HepG2 (cell line): ENCODE measurements around the gene PMVK. TPM values are rescaled to one million over a fixed set of nuclear protein-coding genes. Genes with fewer than 3 reads are reported as not detected.
A peak's percentile ranks its signal among the peaks of the same experiment; 100 is the strongest.

Experiments used
- ATF5 ChIP-seq: sonication (generic); formaldehyde crosslinking; IDR thresholded peaks from 2 replicates; pipeline ENCODE4 v1.4.0; 2020; ENCODE audit warnings: mild to moderate bottlenecking, low read depth, missing genetic modification reagents
- BHLHE40 ChIP-seq: IDR thresholded peaks from 2 replicates; pipeline ENCODE4 v1.6.1; 2011; ENCODE audit warnings: low read length, improper control_type of control experiment
- BRCA1 ChIP-seq: sonication (generic); formaldehyde crosslinking; IDR thresholded peaks from 2 replicates; pipeline ENCODE4 v1.4.0; 2020; ENCODE audit warnings: missing genetic modification reagents
- ELF1 ChIP-seq: sonication (generic); formaldehyde crosslinking; IDR thresholded peaks from 2 replicates; pipeline ENCODE4 v1.4.0; 2020; ENCODE audit warnings: missing genetic modification reagents
- HNRNPH1 ChIP-seq: fragments of 200-400 bp; formaldehyde crosslinking; optimal IDR thresholded peaks from 2 replicates; pipeline ENCODE3; 2017; ENCODE audit warnings: mild to moderate bottlenecking, low read depth, low read length
- HOXA9 ChIP-seq: sonication (generic); formaldehyde crosslinking; IDR thresholded peaks from 2 replicates; pipeline ENCODE4 v1.8.1; 2022; ENCODE audit warnings: missing genetic modification reagents, mild to moderate bottlenecking, moderate library complexity, borderline replicate concordance
- MIER3 ChIP-seq: IDR thresholded peaks from 2 replicates; pipeline ENCODE4 v1.6.1; 2016; ENCODE audit warnings: missing compliant biosample characterization, borderline replicate concordance
- NFYC ChIP-seq: IDR thresholded peaks from 2 replicates; pipeline ENCODE4 v1.6.1; 2016; ENCODE audit warnings: missing genetic modification reagents, missing compliant biosample characterization
- NR3C1 ChIP-seq: sonication (generic); formaldehyde crosslinking; IDR thresholded peaks from 2 replicates; pipeline ENCODE4 v1.4.0; 2020; ENCODE audit warnings: missing genetic modification reagents
- PRDM4 ChIP-seq: sonication (generic); formaldehyde crosslinking; IDR thresholded peaks from 2 replicates; pipeline ENCODE4 v1.9.0; 2021; ENCODE audit warnings: missing genetic modification reagents, borderline replicate concordance
- SNAI1 ChIP-seq: sonication (generic); formaldehyde crosslinking; IDR thresholded peaks from 2 replicates; pipeline ENCODE4 v1.5.0; 2020; ENCODE audit warnings: mild to moderate bottlenecking, missing genetic modification reagents, borderline replicate concordance
- SPEN ChIP-seq: sonication (generic); formaldehyde crosslinking; IDR thresholded peaks from 2 replicates; pipeline ENCODE4 v1.5.1; 2020; ENCODE audit warnings: low read depth, mild to moderate bottlenecking, missing genetic modification reagents
- TARDBP ChIP-seq: sonication (generic); formaldehyde crosslinking; IDR thresholded peaks from 2 replicates; pipeline ENCODE4 v1.8.0; 2022; ENCODE audit warnings: mild to moderate bottlenecking, missing genetic modification reagents
- TEF ChIP-seq: sonication (generic); formaldehyde crosslinking; IDR thresholded peaks from 2 replicates; pipeline ENCODE4 v1.5.0; 2020; ENCODE audit warnings: missing genetic modification reagents
- ZFX ChIP-seq: sonication (generic); formaldehyde crosslinking; IDR thresholded peaks from 2 replicates; pipeline ENCODE4 v1.4.0; 2020; ENCODE audit warnings: mild to moderate bottlenecking, low read depth, missing genetic modification reagents, moderate library complexity
- ZNF20 ChIP-seq: sonication (generic); formaldehyde crosslinking; IDR thresholded peaks from 2 replicates; pipeline ENCODE4 v1.4.0; 2020; ENCODE audit warnings: mild to moderate bottlenecking, moderate library complexity, missing genetic modification reagents
- ZNF460 ChIP-seq: sonication (generic); formaldehyde crosslinking; IDR thresholded peaks from 2 replicates; pipeline ENCODE4 v1.5.1; 2020; ENCODE audit warnings: missing genetic modification reagents, mild to moderate bottlenecking, borderline replicate concordance
- ZNF549 ChIP-seq: sonication (generic); formaldehyde crosslinking; IDR thresholded peaks from 2 replicates; pipeline ENCODE4 v1.5.0; 2020; ENCODE audit warnings: missing genetic modification reagents
- ZNF724P ChIP-seq: sonication (generic); formaldehyde crosslinking; IDR thresholded peaks from 2 replicates; pipeline ENCODE4 v1.8.0; 2022; ENCODE audit warnings: missing genetic modification reagents, borderline replicate concordance
- ZNF746 ChIP-seq: sonication (generic); formaldehyde crosslinking; IDR thresholded peaks from 2 replicates; pipeline ENCODE4 v1.8.0; 2022; ENCODE audit warnings: mild to moderate bottlenecking, missing genetic modification reagents
- ZNF841 ChIP-seq: sonication (generic); formaldehyde crosslinking; IDR thresholded peaks from 2 replicates; pipeline ENCODE4 v1.8.1; 2023; ENCODE audit warnings: missing genetic modification reagents, borderline replicate concordance
- ZSCAN20 ChIP-seq: sonication (generic); formaldehyde crosslinking; IDR thresholded peaks from 2 replicates; pipeline ENCODE4 v1.4.0; 2020; ENCODE audit warnings: missing genetic modification reagents, mild to moderate bottlenecking, borderline replicate concordance
- polyA plus RNA-seq, 8 experiments: library from polyadenylated mRNA; depleted of rRNA in 3 of 8; stranded (reverse) in 7 of 8; unstranded in 1 of 8; fragments of >200 nt; fragmentation: Illumina TruSeq in 4 of 8; extraction: Trizol in 4 of 8; gene quantifications; 2 replicates each; pipeline versions ENCODE4 v1.2.1 to v1.2.3, GENCODE V29; 2011 to 2016; ENCODE audit warnings: low read depth in 4 of 8, missing spikeins in 1 of 8, mixed read lengths in 1 of 8; ENCODE audit not compliant: insufficient read depth in 1 of 8
- total RNA-seq, 5 experiments: library from RNA; depleted of rRNA; stranded (reverse); fragments of >200 nt; fragmentation: Illumina TruSeq; extraction: Trizol; gene quantifications; 2 replicates each; pipeline ENCODE4 v1.2.3, GENCODE V29; 2016; ENCODE audit warnings: low read depth in 1 of 5

The PMVK gene
- total and polyA plus RNA-seq, 2 of the 13 experiments (the other 11 are each of a cell fraction or from before 2014, with no cell fraction given), result 3.9 to 12.6 TPM

GRCh38 chr1:154936555-154937084, at the start of gene PMVK (continued):
- TF ChIP-seq BHLHE40, result peak; percentile 57; the same call in 1 of the 2 replicates
- TF ChIP-seq ZNF841 (CRISPR knock-in tag), result peak; percentile 95
- TF ChIP-seq ZNF724P (CRISPR knock-in tag), result peak; percentile 99
- peak; percentile 97 for TF ChIP-seq SPEN (CRISPR knock-in tag)
- TF ChIP-seq BRCA1, result peak; percentile 90
- no peak for TF ChIP-seq NR3C1
- no peak for TF ChIP-seq ZNF460 (CRISPR knock-in tag)
- TF ChIP-seq SNAI1 (CRISPR knock-in tag), result peak; percentile 100
- peak; percentile 77 for TF ChIP-seq ZFX (CRISPR knock-in tag)
- peak; percentile 83 for TF ChIP-seq ZNF746
- TF ChIP-seq ELF1 (CRISPR knock-in tag), result peak; percentile 76; the same call in 1 of the 2 replicates
- TF ChIP-seq HOXA9, result peak; percentile 95
- TF ChIP-seq ATF5 (CRISPR knock-in tag), result peak; percentile 99
- TF ChIP-seq MIER3 (CRISPR knock-in tag), result peak; percentile 61; the same call in 1 of the 2 replicates
- TF ChIP-seq TEF (CRISPR knock-in tag), result peak; percentile 79; the same call in 1 of the 2 replicates
- TF ChIP-seq HNRNPH1, result no peak
- TF ChIP-seq ZSCAN20, result peak; percentile 78; the same call in 1 of the 2 replicates
- no peak for TF ChIP-seq ZNF549 (CRISPR knock-in tag)
- peak; percentile 85; the same call in 1 of the 2 replicates for TF ChIP-seq PRDM4 (CRISPR knock-in tag)
- peak; percentile 49; the same call in 1 of the 2 replicates for TF ChIP-seq NFYC
- TF ChIP-seq ZNF20 (CRISPR knock-in tag), result 0 out of 2 replicates have a peak, but pooled peaks have one; percentile 61
- peak; percentile 97 for TF ChIP-seq TARDBP (CRISPR knock-in tag)
